Psoas muscle (tissue), 8 donors: ENCODE results near the gene PRKRIP1. TPM values are rescaled to one million over a fixed set of nuclear protein-coding genes. Genes with fewer than 3 reads are reported as not detected.

Experiments
- ATAC-seq, 4 donors: fragments of 200-7000 bp; cut with Tn5 transposase; one replicate each; pipeline ENCODE4 v1.9.1; 2020; ENCODE audit warnings: moderate library complexity in 3 of 4, mild to moderate bottlenecking in 2 of 4
- DNase-seq, 2 donors: peaks; one replicate each; pipeline ENCODE4 v3.0.0-alpha.2; 2020
- H3K27ac ChIP-seq: fragments of 200-600 bp; one replicate; pipeline ENCODE4 v1.8.0; 2022
- H3K27me3 ChIP-seq, 3 donors: fragments of 200-600 bp in 1 of 3; one replicate each; pipeline versions ENCODE4 v1.6.1 to v1.8.0; 2013 to 2022; ENCODE audit warnings: low read length in 2 of 3, mild to moderate bottlenecking in 2 of 3, moderate library complexity in 1 of 3; ENCODE audit not compliant: insufficient read depth in 3 of 3
- H3K36me3 ChIP-seq, 2 donors: fragments of 200-600 bp in 1 of 2; one replicate each; pipeline versions ENCODE4 v1.6.1 to v1.8.0; 2013 to 2022; ENCODE audit warnings: low read depth in 1 of 2, mild to moderate bottlenecking in 1 of 2, moderate library complexity in 1 of 2; ENCODE audit not compliant: insufficient read depth in 1 of 2
- H3K4me1 ChIP-seq: fragments of 200-600 bp; one replicate; pipeline ENCODE4 v1.8.0; 2022
- H3K4me3 ChIP-seq: fragments of 200-600 bp; one replicate; pipeline ENCODE4 v1.8.0; 2022; ENCODE audit warnings: mild to moderate bottlenecking
- H3K9me3 ChIP-seq: fragments of 200-600 bp; one replicate; pipeline ENCODE4 v1.8.0; 2022
- CTCF ChIP-seq: fragments of 200-600 bp; IDR thresholded peaks from one replicate; pipeline ENCODE4 v1.8.0; 2022; ENCODE audit warnings: antibody characterized with exemption
- WGBS, 3 donors: extraction: QIAGEN DNeasy Blood & Tissue Kit; methylation state at CpG; one replicate each; pipeline versions ENCODE4 v1.1.6 to v1.1.7; 2013; 5-methylcytosine and 5-hydroxymethylcytosine counted together
- intact Hi-C, 2 donors: fragments of 100-400 bp; cut with DNase I; formaldehyde crosslinking; loops; one replicate each; pipeline versions ENCODE4 v1.11.0 to v1.14.2; 2022
- polyA plus RNA-seq, 3 donors: library from polyadenylated mRNA; stranded (reverse); fragments of 200-250 nt; gene quantifications; one replicate each; pipeline ENCODE4 v1.2.3, GENCODE V29; 2013
- total RNA-seq, 4 donors: library from RNA; stranded (reverse); fragmentation: NEBNext Ultra II Directional in 2 of 4; extraction: Animal tissue kit (Norgen Biotek cat#: 25700) in 2 of 4; gene quantifications; one replicate each; pipeline versions ENCODE4 v1.2.1 to v1.2.4, GENCODE V29; 2021 to 2023
- donor health status: healthy with polysubstance abuse.
- donor health status: DM: no; HTN: no; CAD: no; lungs with moderate emphysema.
- donor health status: Bipolar disorder and iron deficiency.
- donor health status: healthy.
- donor health status: DM: yes; HTN: yes; CAD: no.
- donor health status: DM: no; HTN: no; CAD: no.
- donor health status: DM: no; HTN: no; CAD: no.
- donor health status: DM: yes; HTN: yes; CAD: no.

PRKRIP1 gene
- total and polyA plus RNA-seq, 7 donors, result 9.7 to 20.4 (median 15.8) TPM

DNA sequence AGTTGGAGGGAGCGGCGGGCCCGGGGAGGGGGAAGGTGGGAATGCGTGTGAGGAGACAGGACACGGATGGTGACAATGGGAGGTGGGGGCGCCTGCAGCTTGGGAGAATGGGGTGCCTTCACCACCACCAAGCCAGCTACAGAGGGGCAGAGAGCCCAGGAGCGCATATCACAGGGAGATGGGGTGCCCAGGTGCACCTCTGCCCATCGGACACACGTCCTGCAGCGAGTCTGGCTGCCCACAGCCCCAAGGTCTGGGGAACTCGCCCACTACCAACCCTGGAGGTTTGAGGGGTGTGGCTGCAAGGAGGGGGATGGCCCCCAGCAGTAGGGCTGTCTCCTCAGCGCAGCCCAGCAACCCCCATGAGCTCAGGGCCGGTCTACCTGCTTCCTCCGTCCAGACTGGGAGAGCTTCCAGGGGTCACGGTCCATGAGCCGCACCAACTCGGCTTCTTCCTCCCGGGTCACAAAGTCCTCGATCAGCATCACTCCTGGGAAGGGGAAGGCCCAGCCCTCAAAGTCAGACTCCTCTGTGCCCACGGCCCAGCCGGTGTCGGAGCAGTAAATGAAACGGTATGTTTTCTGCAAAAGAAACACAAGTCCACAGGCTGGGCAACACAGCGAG, 63.2 kb downstream of the PRKRIP1 start:
- WGBS, 3 donors, result 92 to 94% (median 93%) methylated on average over 22 to 24 of the region's 24 CpGs

GRCh38 chr7:102460467-102460866, 64.3 kb downstream of the PRKRIP1 start:
- Histone ChIP-seq H3K36me3 (peaks cover 3 to 37% of the 10 kb centered on the region in 2 donors), H3K27ac (no peak overlapping the region), H3K9me3 (no peaks in the 10 kb centered on the region), H3K4me1 (peaks cover 10% of the 10 kb centered on the region), H3K27me3 (no peaks in the 10 kb centered on the region), H3K4me3 (no peak overlapping the region)
- DNase-seq (no peak), ATAC-seq (no peak)
- TF ChIP-seq CTCF, result no peak
- 75 to 83% (median 77%) methylated on average over 8 of the region's 8 CpGs for WGBS, 3 donors
- intact Hi-C loops, result loop anchor here in 1 of 2 donors (5.0 kb wide), 1 partner anchor 48 kb away; no protein-coding TSS in a partner anchor

More for the DNA sequence above, 63.2 kb downstream of the PRKRIP1 start:
- H3K4me1 ChIP-seq, result peaks cover 9% of the 10 kb centered on the region
- no peak for DNase-seq
- peaks cover 3 to 37% of the 10 kb centered on the region in 2 donors for H3K36me3 ChIP-seq
- no peak overlapping the region for H3K4me3 ChIP-seq
- no peak for ATAC-seq
- intact Hi-C loops, result no loop called here
- H3K27me3 ChIP-seq, result no peaks in the 10 kb centered on the region
- H3K9me3 ChIP-seq, result no peaks in the 10 kb centered on the region
- no peak overlapping the region for H3K27ac ChIP-seq
- no peak for TF ChIP-seq CTCF

GRCh38 chr7:102463841-102464576, 67.8 kb downstream of the PRKRIP1 start:
- Histone ChIP-seq H3K36me3 (peaks cover 0 to 11% of the 10 kb centered on the region in 2 donors), H3K4me3 (peak overlapping the region; percentile 78), H3K9me3 (no peaks in the 10 kb centered on the region), H3K4me1 (peaks cover 15% of the 10 kb centered on the region), H3K27ac (peak overlapping the region; percentile 71), H3K27me3 (no peaks in the 10 kb centered on the region)
- intact Hi-C loops, result loop anchor here in 1 of 2 donors (5.0 kb wide), 1 partner anchor 52 kb away; no protein-coding TSS in a partner anchor
- no peak for TF ChIP-seq CTCF
- DNase-seq (no peak), ATAC-seq (peak; percentile 2 to 8 (median 4))
- WGBS, 3 donors, result 8 to 13% (median 9%) methylated on average over 24 of the region's 24 CpGs

GRCh38 chr7:102464577-102465280, 68.6 kb downstream of the PRKRIP1 start, which contains the start of the genes ALKBH4 and LRWD1:
Gene ALKBH4 (minus strand): TSS chr7:102464863. CDS start chr7:102464836, 27 bp downstream.
Gene LRWD1 (plus strand): TSS chr7:102464984. CDS start chr7:102465081, 97 bp downstream.
- TF ChIP-seq CTCF, result peak; percentile 17

More at GRCh38 chr7:102464577-102465280, 68.6 kb downstream of the PRKRIP1 start, which contains the start of the genes ALKBH4 and LRWD1:
- Histone ChIP-seq H3K9me3 (no peaks in the 10 kb centered on the region), H3K4me3 (peak within 1 kb of the TSS; percentile 78), H3K36me3 (peaks cover 0 to 8% of the 10 kb centered on the region in 2 donors), H3K27ac (peak within 1 kb of the TSS; percentile 71), H3K27me3 (no peaks in the 10 kb centered on the region), H3K4me1 (peaks cover 15% of the 10 kb centered on the region)
- intact Hi-C loops, result loop anchor here in 1 of 2 donors (5.0 kb wide), 1 partner anchor 52 kb away; no protein-coding TSS in a partner anchor
- 0 to 1% (median 1%) methylated on average over 75 to 81 of the region's 81 CpGs for WGBS, 3 donors
- DNase-seq (peak; percentile 96 to 98), ATAC-seq (peak; percentile 95 to 97 (median 96))
